Stimulated activated CD8-positive, alpha-beta memory T cell treated with anti-CD3 and anti-CD28 coated beads, Interleukin-2, amount 100 ng/mL, for 48 hours (primary cell): Measurements from ENCODE around the gene IARS2.
"Not testable (repeated sequence)": the region's sequence is repeated elsewhere in the genome, so short reads cannot be mapped to it uniquely, and the experiment has no call there.

Experiments used
- DNase-seq, 2 donors: peaks; one replicate each; pipeline ENCODE4 v3.0.0-alpha.2; 2020; ENCODE audit warnings: low read depth in 2 of 2

Gene IARS2

GRCh38 chr1:220164517-220164916 lies 70.6 kb downstream of the IARS2 start:
- DNase-seq: no peak

- no peak for DNase-seq
Measured at GRCh38 chr1:220166853-220167252, 72.9 kb downstream of the IARS2 start.

- not testable (repeated sequence) for DNase-seq
Measured at GRCh38 chr1:220169887-220170286, 76.0 kb downstream of the IARS2 start.

GRCh38 chr1:220170836-220171526 lies 77.0 kb downstream of the IARS2 start:
- no peak for DNase-seq

GRCh38 chr1:220176540-220176939 lies 82.6 kb downstream of the IARS2 start:
- DNase-seq: no peak

- DNase-seq: no peak
Measured at GRCh38 chr1:220182111-220182510, 88.2 kb downstream of the IARS2 start.

GRCh38 chr1:220182656-220183055 lies 88.7 kb downstream of the IARS2 start:
- no peak for DNase-seq

GRCh38 chr1:220184506-220184905 lies 90.6 kb downstream of the IARS2 start:
- no peak for DNase-seq

- DNase-seq: no peak
Measured at GRCh38 chr1:220186752-220187151, 92.8 kb downstream of the IARS2 start.

GRCh38 chr1:220188538-220188937 lies 94.6 kb downstream of the IARS2 start:
- no peak for DNase-seq

GRCh38 chr1:220189750-220190347 lies 95.9 kb downstream of the IARS2 start:
- no peak for DNase-seq

- DNase-seq: no peak
Measured at GRCh38 chr1:220195701-220196100, 101.8 kb downstream of the IARS2 start.
